IPS-15b (cell line): ENCODE data around the gene TEX10.

Source experiments
- H3K27me3 ChIP-seq: one replicate; pipeline ENCODE4 v1.6.1; 2013; ENCODE audit warnings: low read length; ENCODE audit not compliant: control insufficient read depth, insufficient read depth
- H3K36me3 ChIP-seq: one replicate; pipeline ENCODE4 v1.6.1; 2013; ENCODE audit warnings: low read length; ENCODE audit not compliant: control insufficient read depth, insufficient read depth
- H3K4me1 ChIP-seq: one replicate; pipeline ENCODE4 v1.6.1; 2013; ENCODE audit warnings: mild to moderate bottlenecking, low read length; ENCODE audit not compliant: control insufficient read depth, insufficient read depth
- H3K4me3 ChIP-seq: one replicate; pipeline ENCODE4 v1.5.1; 2013; ENCODE audit warnings: low read depth, low read length
- H3K9ac ChIP-seq: one replicate; pipeline ENCODE4 v1.6.1; 2013; ENCODE audit warnings: low read depth, mild to moderate bottlenecking, low read length
- H3K9me3 ChIP-seq: one replicate; pipeline ENCODE4 v1.6.1; 2013; ENCODE audit warnings: mild to moderate bottlenecking, low read length; ENCODE audit not compliant: control insufficient read depth, insufficient read depth

The TEX10 gene

GRCh38 chr9:100298378-100298777, 54.4 kb downstream of the TEX10 start:
- no peak overlapping the region for H3K9ac ChIP-seq
- peaks cover 4% of the 10 kb centered on the region for H3K36me3 ChIP-seq
- H3K4me3 ChIP-seq: no peak overlapping the region
- H3K4me1 ChIP-seq: no peaks in the 10 kb centered on the region
- no peaks in the 10 kb centered on the region for H3K9me3 ChIP-seq
- no peaks in the 10 kb centered on the region for H3K27me3 ChIP-seq

GRCh38 chr9:100296407-100296806, 56.3 kb downstream of the TEX10 start:
- Histone ChIP-seq H3K4me1 (no peaks in the 10 kb centered on the region), H3K27me3 (no peaks in the 10 kb centered on the region), H3K9ac (no peak overlapping the region), H3K4me3 (no peak overlapping the region), H3K9me3 (no peaks in the 10 kb centered on the region), H3K36me3 (peaks cover 7% of the 10 kb centered on the region)

DNA sequence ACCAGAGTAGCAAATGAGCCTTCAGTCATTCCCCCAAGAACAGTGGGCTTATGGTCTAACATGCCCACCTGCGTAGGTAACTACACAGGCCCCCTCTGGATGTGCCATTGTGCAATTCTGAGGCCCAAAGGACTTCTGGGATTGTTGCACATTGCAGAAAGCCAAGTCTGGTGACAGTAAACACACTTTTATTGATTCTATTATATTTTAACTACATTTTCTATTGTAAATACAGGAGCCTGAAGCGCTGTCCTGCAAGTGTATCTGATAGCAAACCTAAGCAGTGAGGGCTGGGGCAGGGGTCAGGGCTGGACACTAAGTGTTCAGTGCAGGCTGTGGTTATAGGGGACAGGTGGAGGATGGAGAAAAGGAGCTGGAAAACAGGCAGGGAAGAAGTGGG, 57.5 kb downstream of the TEX10 start:
- Histone ChIP-seq H3K4me1 (no peaks in the 10 kb centered on the region), H3K36me3 (peaks cover 7% of the 10 kb centered on the region), H3K4me3 (no peak overlapping the region), H3K9ac (no peak overlapping the region), H3K9me3 (no peaks in the 10 kb centered on the region), H3K27me3 (no peaks in the 10 kb centered on the region)

DNA sequence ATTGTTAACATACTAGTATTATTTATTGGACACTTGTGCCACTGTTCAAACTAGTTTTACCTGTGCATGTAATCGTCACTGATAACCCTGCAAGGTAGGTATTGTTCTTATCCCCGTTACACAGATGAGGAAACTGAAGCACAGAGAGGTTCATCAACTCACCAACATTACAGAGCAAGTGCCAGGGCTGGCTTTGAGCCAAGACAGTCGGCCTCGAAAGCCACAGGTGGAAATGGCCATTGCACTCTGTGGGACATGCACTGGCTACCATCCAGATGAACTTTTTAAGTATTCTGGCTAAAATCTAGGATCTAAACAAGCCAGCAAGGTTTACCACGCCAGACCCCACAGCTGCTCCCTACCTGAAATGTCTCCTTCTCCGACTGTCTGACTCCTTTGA, 57.9 kb downstream of the TEX10 start:
- Histone ChIP-seq H3K9ac (no peak overlapping the region), H3K36me3 (peaks cover 7% of the 10 kb centered on the region), H3K9me3 (no peaks in the 10 kb centered on the region), H3K4me3 (no peak overlapping the region), H3K27me3 (no peaks in the 10 kb centered on the region), H3K4me1 (no peaks in the 10 kb centered on the region)

- no peaks in the 10 kb centered on the region for H3K4me1 ChIP-seq
- H3K9me3 ChIP-seq: no peaks in the 10 kb centered on the region
- no peak overlapping the region for H3K4me3 ChIP-seq
- H3K27me3 ChIP-seq: no peaks in the 10 kb centered on the region
- H3K9ac ChIP-seq: no peak overlapping the region
- peaks cover 7% of the 10 kb centered on the region for H3K36me3 ChIP-seq
Observed at GRCh38 chr9:100294341-100294740, 58.4 kb downstream of the TEX10 start.

GRCh38 chr9:100292414-100292813, 60.3 kb downstream of the TEX10 start:
- peaks cover 7% of the 10 kb centered on the region for H3K36me3 ChIP-seq
- H3K27me3 ChIP-seq: no peaks in the 10 kb centered on the region
- no peaks in the 10 kb centered on the region for H3K9me3 ChIP-seq
- H3K4me1 ChIP-seq: no peaks in the 10 kb centered on the region
- H3K9ac ChIP-seq: no peak overlapping the region
- H3K4me3 ChIP-seq: no peak overlapping the region

GRCh38 chr9:100290714-100291113, 62.0 kb downstream of the TEX10 start:
- no peak overlapping the region for H3K4me3 ChIP-seq
- peaks cover 3% of the 10 kb centered on the region for H3K36me3 ChIP-seq

DNA sequence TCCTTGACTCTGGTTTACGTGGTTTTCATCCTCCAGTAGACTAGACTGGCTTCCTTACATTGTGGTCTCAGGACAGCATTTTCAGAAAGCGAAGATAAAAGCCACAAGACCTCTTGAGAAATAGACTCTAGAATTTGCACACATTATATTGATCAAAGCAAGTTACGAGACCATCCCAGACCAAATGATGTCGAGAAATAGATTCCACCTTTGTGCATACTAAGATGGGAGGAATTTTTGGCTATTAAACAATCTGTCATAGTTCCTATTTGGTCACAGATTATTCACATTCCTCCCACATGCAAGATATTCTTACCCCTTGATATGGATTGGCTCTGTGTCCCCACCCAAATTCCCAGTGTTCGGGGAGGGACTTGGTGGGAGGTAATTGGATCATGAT, 65.6 kb downstream of the TEX10 start:
- Histone ChIP-seq H3K36me3 (no peaks in the 10 kb centered on the region), H3K4me1 (no peaks in the 10 kb centered on the region), H3K9ac (no peak overlapping the region), H3K9me3 (no peaks in the 10 kb centered on the region), H3K4me3 (no peak overlapping the region), H3K27me3 (no peaks in the 10 kb centered on the region)

More at GRCh38 chr9:100290714-100291113, 62.0 kb downstream of the TEX10 start:
- H3K4me1 ChIP-seq: no peaks in the 10 kb centered on the region
- no peaks in the 10 kb centered on the region for H3K27me3 ChIP-seq
- H3K9me3 ChIP-seq: no peaks in the 10 kb centered on the region
- H3K9ac ChIP-seq: no peak overlapping the region

DNA sequence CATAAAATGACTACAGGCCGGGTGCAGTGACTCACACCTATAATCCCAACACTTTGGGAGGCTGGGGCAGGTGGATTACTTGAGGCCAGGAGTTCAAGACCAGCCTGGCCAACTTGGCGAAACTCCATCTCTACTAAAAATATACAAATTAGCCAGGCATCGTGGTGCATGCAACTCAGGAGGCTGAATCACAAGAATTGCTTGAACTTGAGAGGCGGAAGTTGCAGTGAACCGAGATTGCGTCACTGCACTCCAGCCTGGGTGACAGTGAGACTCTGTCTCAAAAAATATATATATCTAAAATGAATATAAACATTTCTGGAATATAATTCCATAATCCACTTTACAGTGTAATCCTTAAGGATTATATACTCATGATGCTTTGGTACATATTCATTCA, 66.5 kb downstream of the TEX10 start:
- Histone ChIP-seq H3K27me3 (no peaks in the 10 kb centered on the region), H3K4me1 (no peaks in the 10 kb centered on the region), H3K4me3 (no peak overlapping the region), H3K36me3 (no peaks in the 10 kb centered on the region), H3K9ac (no peak overlapping the region), H3K9me3 (no peaks in the 10 kb centered on the region)

GRCh38 chr9:100285601-100286000, 67.1 kb downstream of the TEX10 start:
- H3K4me1 ChIP-seq: no peaks in the 10 kb centered on the region
- no peak overlapping the region for H3K9ac ChIP-seq
- no peak overlapping the region for H3K4me3 ChIP-seq
- H3K9me3 ChIP-seq: no peaks in the 10 kb centered on the region
- no peaks in the 10 kb centered on the region for H3K27me3 ChIP-seq
- no peaks in the 10 kb centered on the region for H3K36me3 ChIP-seq

GRCh38 chr9:100285080-100285479, 67.7 kb downstream of the TEX10 start:
- Histone ChIP-seq H3K36me3 (no peaks in the 10 kb centered on the region), H3K27me3 (no peaks in the 10 kb centered on the region), H3K4me3 (no peak overlapping the region), H3K9me3 (no peaks in the 10 kb centered on the region), H3K9ac (no peak overlapping the region), H3K4me1 (no peaks in the 10 kb centered on the region)

DNA sequence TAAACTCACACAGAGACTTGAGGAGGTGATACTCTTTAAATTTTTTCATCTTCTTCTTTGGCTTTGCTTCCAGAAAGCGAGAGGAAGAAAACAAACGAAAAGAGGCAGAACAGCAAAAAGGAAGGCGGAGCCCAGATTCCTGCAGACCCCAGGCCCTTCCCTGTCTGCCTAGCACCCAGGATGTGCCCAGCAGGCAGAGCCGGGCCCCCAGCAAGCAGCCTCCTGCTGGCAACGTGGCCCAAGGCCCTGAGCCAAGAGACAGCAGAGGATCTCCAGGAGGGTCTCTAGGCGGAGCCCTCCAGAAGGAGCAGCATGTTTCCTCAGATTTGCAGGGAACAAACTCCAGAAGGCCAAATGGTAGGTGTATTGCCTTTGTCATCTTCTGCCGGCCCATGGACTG, 68.5 kb downstream of the TEX10 start:
- Histone ChIP-seq H3K9ac (no peak overlapping the region), H3K4me3 (no peak overlapping the region), H3K4me1 (no peaks in the 10 kb centered on the region), H3K9me3 (no peaks in the 10 kb centered on the region), H3K36me3 (no peaks in the 10 kb centered on the region), H3K27me3 (no peaks in the 10 kb centered on the region)

GRCh38 chr9:100282388-100282719, 70.4 kb downstream of the TEX10 start:
- Histone ChIP-seq H3K27me3 (no peaks in the 10 kb centered on the region), H3K9me3 (no peaks in the 10 kb centered on the region), H3K4me3 (no peak overlapping the region), H3K9ac (no peak overlapping the region), H3K4me1 (no peaks in the 10 kb centered on the region), H3K36me3 (no peaks in the 10 kb centered on the region)
